ENCODE data around the gene KCTD13.
A peak's percentile ranks its signal among the peaks of the same experiment; 100 is the strongest.
"Not testable (repeated sequence)": the region's sequence is repeated elsewhere in the genome, so short reads cannot be mapped to it uniquely, and the experiment has no call there.

KCTD13 gene, protein sequence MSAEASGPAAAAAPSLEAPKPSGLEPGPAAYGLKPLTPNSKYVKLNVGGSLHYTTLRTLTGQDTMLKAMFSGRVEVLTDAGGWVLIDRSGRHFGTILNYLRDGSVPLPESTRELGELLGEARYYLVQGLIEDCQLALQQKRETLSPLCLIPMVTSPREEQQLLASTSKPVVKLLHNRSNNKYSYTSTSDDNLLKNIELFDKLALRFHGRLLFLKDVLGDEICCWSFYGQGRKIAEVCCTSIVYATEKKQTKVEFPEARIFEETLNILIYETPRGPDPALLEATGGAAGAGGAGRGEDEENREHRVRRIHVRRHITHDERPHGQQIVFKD

DNA sequence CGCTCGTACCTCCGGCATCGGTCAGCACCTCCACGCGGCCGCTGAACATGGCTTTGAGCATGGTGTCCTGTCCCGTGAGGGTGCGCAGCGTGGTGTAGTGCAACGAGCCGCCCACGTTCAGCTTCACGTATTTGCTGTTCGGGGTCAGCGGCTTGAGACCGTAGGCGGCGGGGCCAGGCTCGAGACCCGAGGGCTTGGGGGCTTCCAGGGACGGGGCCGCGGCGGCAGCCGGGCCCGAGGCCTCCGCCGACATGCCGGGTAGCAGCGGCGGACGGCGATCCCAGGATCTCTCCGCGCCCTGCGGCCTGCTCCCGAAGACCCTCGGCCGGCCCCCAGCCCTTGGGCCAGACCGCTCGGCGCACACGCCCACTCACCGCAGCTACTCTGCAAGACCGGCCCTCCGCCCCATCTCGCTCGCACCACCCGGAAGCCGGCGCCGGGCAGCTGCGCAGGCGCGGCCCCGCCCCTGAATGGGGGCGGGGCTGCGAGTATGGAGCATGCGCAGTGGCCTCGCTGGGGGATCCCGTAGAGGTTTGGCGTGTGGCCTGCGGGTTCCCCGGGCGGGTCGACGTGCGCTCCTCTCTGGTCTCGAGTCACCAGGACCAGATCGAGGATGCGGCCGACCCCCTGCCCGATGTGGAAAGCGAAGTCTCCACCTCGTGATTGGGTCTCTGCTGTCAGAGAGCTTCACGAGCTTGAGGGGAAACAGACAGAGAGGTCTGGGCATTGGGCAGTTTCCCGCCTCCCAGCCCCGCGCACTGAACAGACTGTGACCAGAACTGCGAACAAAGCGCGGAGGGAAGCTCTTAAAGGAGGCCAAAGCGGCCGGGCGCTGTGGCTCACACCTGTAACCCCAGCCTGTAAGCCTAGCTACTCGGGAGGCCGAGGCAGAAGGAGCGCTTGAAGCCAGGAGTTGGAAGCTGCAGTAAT lies at the start of gene KCTD13:
Gene KCTD13, minus strand, starts transcription at position 446 of the 930 bp plus-strand sequence. Its CDS starts 193 bp downstream, at position 253.
- DNase-seq (ENCODE audit: low read depth): peak; percentile 34
- peak within 1 kb of the TSS; percentile 94 for H3K4me3 ChIP-seq (ENCODE audit: low read depth, low read length)

GRCh38 chr16:29975134-29975538 lies 49.1 kb upstream of the KCTD13 start:
- no peak for DNase-seq (ENCODE audit: low read depth)
- peak overlapping the region; percentile 94 for H3K4me3 ChIP-seq (ENCODE audit: low read depth, low read length)

DNA sequence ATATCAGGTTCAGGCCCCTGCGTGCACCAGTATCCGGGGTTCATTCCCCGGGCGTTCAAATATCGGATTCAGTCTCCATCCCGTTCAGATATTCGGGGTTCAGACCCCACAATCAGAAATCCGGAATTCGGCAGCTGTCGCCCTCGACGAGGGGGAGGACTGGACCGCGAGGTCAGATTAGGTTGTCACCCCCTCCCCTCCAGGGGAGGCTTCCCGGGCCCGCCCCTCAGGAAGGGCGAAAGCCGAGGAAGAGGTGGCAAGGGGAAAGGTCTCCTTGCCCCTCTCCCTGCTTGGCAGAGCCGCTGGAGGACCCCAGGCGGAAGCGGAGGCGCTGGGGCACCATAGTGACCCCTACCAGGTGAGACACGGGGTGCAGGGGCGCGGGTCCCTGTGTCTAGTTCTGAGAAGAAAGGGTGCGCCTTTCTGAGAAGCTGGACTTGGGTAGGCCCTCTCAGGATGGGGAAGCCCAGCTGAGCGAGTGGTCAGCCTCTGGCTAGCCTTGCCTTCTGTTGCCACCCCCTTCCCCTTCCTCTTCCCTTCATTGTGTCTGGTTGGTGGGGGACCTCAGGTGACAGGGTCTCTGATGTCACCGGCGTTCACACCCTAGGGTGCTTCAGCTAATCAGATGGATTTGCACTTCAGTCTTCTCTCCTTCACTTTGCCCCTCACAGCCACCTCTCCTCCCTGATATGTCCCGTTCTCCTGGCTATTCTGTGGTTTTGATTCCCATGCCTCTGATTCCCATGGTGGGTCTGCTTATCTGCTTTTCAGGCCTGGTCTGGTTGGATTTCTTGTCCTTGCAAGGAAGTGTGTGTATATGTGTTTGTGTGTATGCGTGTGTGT lies 48.5 kb upstream of the KCTD13 start:
- no peak for DNase-seq (ENCODE audit: low read depth)
- H3K4me3 ChIP-seq (ENCODE audit: low read depth, low read length): peak overlapping the region; percentile 94

DNA sequence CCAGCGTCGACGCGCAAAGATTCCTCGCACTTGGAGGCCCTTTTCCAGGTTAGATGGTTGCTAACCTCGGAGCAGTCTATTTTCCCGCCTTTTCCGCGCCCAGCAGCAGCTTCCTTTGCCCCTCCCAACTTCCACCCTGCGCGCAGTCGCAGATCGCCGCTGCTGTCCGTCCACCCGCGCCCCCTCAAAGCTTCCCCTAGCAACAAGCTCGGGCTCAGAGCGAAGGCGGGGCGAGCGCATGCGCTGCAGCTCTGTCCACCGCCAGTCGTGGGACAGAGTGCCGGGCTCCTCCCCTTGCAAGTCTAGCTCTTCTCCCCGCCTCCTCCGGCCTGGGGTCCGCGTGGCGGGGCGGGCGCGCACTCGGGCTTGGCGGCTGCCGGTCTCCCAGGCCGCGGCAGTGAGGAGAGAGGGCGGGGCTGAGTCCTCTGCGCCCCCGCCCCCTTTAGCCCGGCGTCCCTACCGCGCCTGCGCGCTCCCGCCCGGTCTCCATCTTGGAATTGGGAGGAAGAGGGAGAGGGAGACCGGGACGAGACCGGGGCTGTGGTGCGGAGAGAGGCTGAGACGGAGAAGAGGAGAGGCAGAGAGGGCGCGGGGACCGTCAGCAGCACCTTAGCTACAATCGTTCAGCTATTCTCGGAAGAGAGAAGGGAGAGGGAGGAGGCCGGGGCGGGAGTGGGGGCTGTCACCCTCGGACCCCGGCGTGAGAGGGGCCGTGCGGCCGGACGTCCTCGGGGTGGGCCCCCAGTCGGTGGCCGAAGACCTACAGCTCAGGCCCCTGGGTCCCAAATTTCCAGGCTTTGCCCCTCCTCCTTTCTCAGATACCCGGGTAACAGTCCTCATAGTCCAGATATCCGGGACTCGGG lies 47.6 kb upstream of the KCTD13 start, which contains the start of gene TAOK2:
Gene TAOK2, plus strand, starts transcription at position 485 of the 863 bp plus-strand sequence. CDS start 3,905 bp downstream, outside the sequence.
- peak; percentile 98 for DNase-seq (ENCODE audit: low read depth)
- peak within 1 kb of the TSS; percentile 94 for H3K4me3 ChIP-seq (ENCODE audit: low read depth, low read length)

- no peak overlapping the region for H3K4me3 ChIP-seq (ENCODE audit: low read depth, low read length)
- no peak for DNase-seq (ENCODE audit: low read depth)
Measured at GRCh38 chr16:29972992-29973383, 47.0 kb upstream of the KCTD13 start.

DNA sequence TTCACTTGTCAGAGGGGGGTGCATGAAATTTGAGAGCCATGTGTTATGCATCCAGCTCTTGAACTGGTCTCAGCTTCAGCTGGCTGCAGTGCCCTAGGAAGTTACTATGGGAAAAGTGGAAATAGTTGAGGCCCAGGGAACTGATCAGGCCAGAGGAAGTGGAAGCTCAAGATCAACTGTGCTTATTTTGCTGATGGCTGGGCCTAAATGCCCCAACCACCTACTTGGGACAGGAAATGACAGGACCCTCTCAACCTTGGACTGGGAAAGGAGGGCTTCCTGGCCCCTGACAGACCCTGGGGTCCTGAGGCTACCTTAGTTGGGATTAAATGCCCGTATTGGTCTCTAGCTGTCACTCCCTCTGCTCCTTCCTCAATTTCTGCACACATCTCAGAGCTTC lies 46.5 kb upstream of the KCTD13 start:
- no peak for DNase-seq (ENCODE audit: low read depth)
- H3K4me3 ChIP-seq (ENCODE audit: low read depth, low read length): no peak overlapping the region

DNA sequence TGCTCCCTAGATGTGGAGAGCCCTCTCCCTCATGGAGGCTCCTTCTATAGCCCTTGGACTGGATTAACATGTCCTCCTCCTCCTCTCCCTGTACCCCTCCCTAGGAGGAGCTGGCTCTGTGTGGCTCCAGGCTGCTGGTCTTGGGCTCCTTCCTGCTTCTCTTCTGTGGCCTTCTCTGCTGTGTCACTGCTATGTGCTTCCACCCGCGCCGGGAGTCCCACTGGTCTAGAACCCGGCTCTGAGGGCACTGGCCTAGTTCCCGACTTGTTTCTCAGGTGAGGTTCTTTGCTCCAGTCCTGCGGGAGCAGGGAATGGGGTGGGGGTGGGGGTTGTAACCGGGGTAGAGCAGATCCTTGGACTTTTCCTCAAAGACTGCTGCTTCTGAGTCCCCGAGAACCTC lies 45.3 kb upstream of the KCTD13 start:
- DNase-seq (ENCODE audit: low read depth): no peak

GRCh38 chr16:29968205-29968604 lies 42.2 kb upstream of the KCTD13 start:
- no peak for DNase-seq (ENCODE audit: low read depth)
- no peak overlapping the region for H3K4me3 ChIP-seq (ENCODE audit: low read depth, low read length)

More for the DNA sequence above, 45.3 kb upstream of the KCTD13 start:
- no peak overlapping the region for H3K4me3 ChIP-seq (ENCODE audit: low read depth, low read length)

GRCh38 chr16:29963021-29963743 lies 37.2 kb upstream of the KCTD13 start:
- DNase-seq (ENCODE audit: low read depth): no peak
- H3K4me3 ChIP-seq (ENCODE audit: low read depth, low read length): peak overlapping the region; percentile 74

GRCh38 chr16:29962344-29962994 lies 36.4 kb upstream of the KCTD13 start:
- no peak for DNase-seq (ENCODE audit: low read depth)
- peak overlapping the region; percentile 74 for H3K4me3 ChIP-seq (ENCODE audit: low read depth, low read length)

DNA sequence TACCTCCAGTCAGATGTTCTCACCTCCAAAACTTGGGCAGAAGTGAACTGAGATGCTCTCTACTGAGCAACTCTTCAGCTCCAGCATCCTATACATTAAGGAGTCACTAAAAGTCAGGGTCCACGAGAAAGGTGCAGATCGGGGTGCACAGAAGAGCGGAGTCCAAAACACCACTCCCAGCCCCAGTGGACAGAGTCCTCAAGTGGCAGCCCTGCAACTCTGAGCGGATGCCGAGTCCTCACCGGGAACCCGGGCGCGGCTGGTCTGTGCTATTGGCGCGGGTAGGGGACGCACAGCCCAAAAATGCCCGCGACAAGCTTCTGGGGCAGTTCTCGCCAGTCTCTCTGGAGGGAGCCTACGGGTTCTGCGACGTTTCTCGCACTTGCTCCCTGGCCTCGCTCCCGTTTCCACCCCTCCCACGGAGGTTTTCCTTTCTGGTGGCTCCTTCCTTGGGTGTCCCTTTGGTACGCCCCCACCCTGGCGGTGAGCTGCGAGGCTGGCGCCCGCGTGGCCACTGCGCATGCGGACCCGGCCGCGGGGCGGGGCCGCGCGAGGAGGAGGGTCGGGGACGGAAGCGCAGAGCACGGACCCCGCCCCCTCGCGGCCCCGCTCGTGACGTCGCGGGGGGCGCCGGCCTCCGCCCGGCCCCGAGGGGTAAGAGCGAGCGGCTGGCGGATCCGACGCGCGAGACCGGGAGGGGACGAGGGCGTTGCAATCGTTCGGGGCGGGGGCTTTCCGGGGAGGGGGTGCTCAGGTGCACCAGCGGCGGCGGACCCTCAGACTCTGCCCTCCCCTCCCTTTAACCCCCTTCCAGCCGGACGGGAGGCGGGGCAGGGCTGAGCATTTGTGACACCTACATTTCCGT lies 35.7 kb upstream of the KCTD13 start, which contains the start of gene TMEM219:
Gene TMEM219, plus strand, starts transcription at position 601 of the 865 bp plus-strand sequence. CDS start 1,065 bp downstream, outside the sequence.
- H3K4me3 ChIP-seq (ENCODE audit: low read depth, low read length): peak within 1 kb of the TSS; percentile 74
- DNase-seq (ENCODE audit: low read depth): peak; percentile 31

- DNase-seq (ENCODE audit: low read depth): no peak
- H3K4me3 ChIP-seq (ENCODE audit: low read depth, low read length): peak overlapping the region; percentile 74
Measured at GRCh38 chr16:29961127-29961478, 35.1 kb upstream of the KCTD13 start.

GRCh38 chr16:29959821-29960220 lies 33.8 kb upstream of the KCTD13 start:
- DNase-seq (ENCODE audit: low read depth); H3K4me3 ChIP-seq (ENCODE audit: low read depth, low read length): not testable (repeated sequence)

DNA sequence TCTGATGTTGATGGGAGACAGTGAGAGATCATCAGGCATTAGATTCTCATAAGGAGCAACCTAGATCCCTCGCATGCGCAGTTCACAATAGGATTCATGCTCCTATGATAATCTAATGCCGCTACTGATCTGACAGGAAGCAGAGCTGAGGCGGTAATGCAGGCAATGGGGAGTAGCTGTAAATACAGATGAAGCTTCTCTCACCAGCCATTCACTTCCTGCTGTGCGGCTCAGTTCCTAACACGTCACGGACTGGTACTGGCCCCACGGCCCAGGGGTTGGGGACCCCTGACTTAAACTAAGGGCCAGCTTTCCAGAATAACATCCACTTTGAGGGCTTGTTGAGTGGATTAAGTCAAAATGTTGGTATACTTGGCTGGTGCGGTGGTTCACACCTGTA lies 33.3 kb upstream of the KCTD13 start:
- DNase-seq (ENCODE audit: low read depth): no peak
- H3K4me3 ChIP-seq (ENCODE audit: low read depth, low read length): no peak overlapping the region

DNA sequence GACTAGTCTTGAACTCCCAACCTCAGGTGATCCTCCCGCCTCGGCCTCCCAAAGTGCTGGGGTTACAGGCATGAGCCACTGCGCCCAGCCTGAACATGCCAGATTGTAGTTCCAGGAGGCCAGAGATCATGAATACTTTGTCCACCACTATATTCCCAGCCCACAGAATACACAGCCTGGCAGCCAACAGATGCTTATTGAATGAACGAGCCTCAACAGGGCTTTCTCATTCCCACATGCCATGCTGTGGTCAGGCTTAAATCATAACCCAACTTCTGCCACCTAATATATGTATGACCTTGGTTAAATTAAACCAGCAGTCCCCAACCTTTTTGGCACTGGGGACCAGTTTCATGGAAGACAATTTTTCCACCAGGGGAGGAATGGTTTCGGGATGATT lies 32.7 kb upstream of the KCTD13 start:
- no peak for DNase-seq (ENCODE audit: low read depth)
- no peak overlapping the region for H3K4me3 ChIP-seq (ENCODE audit: low read depth, low read length)

- DNase-seq (ENCODE audit: low read depth): no peak
- H3K4me3 ChIP-seq (ENCODE audit: low read depth, low read length): no peak overlapping the region
Measured at GRCh38 chr16:29951625-29952365, 25.8 kb upstream of the KCTD13 start.

Data from skeletal muscle cell (primary cell).